Measurements from ENCODE around the gene SNORC.

The SNORC gene

GRCh38 chr2:232869138-232870017, 686 bp upstream of the SNORC start:
- no peak for DNase-seq

GRCh38 chr2:232870766-232871371, 805 bp downstream of the SNORC start:
- no peak for DNase-seq

- DNase-seq: peak in 1 of 2 donors; percentile 29
These were observed 1.4 kb downstream of the SNORC start for GRCh38 chr2:232871418-232871834.

GRCh38 chr2:232871835-232872736, 2.0 kb downstream of the SNORC start:
- DNase-seq: peak; percentile 93 to 96

GRCh38 chr2:232872826-232873225, 2.8 kb downstream of the SNORC start:
- DNase-seq: peak in 1 of 2 donors; percentile 61

GRCh38 chr2:232873292-232873908, 3.3 kb downstream of the SNORC start:
- DNase-seq: peak in 1 of 2 donors; percentile 54

GRCh38 chr2:232873909-232874641, 4.0 kb downstream of the SNORC start:
- DNase-seq: no peak

- DNase-seq: no peak
These were observed 4.7 kb downstream of the SNORC start for GRCh38 chr2:232874677-232875223.

- peak; percentile 29 to 35 for DNase-seq
These were observed 5.4 kb downstream of the SNORC start for GRCh38 chr2:232875256-232876121.

- DNase-seq: no peak
These were observed 6.3 kb downstream of the SNORC start for GRCh38 chr2:232876161-232876977.

- no peak for DNase-seq
These were observed 6.9 kb downstream of the SNORC start for GRCh38 chr2:232876978-232877441.

- DNase-seq: no peak
These were observed 8.0 kb downstream of the SNORC start for GRCh38 chr2:232877940-232878511.

GRCh38 chr2:232878855-232879617, 9.0 kb downstream of the SNORC start:
- no peak for DNase-seq

GRCh38 chr2:232879618-232880494, 9.8 kb downstream of the SNORC start:
- DNase-seq: no peak

GRCh38 chr2:232880764-232881351, 10.8 kb downstream of the SNORC start:
- DNase-seq: no peak

- no peak for DNase-seq
These were observed 12.0 kb downstream of the SNORC start for GRCh38 chr2:232882085-232882484.
